NCI-H2227 (cell line): Measurements from ENCODE around the gene STAP2.

ENCODE experiments used
- DNase-seq: peaks from one replicate; lab custom pipeline; 2025; ENCODE audit not compliant: unreplicated experiment; lab: John Stamatoyannopoulos, UW

The STAP2 gene

GRCh38 chr19:4370418-4371041 lies 31.9 kb upstream of the STAP2 start:
- no peak for DNase-seq

- no peak for DNase-seq
These were observed 31.2 kb upstream of the STAP2 start for GRCh38 chr19:4369888-4370260.

GRCh38 chr19:4369109-4369887 lies 30.7 kb upstream of the STAP2 start:
- DNase-seq = peak; percentile 23

- DNase-seq = no peak
These were observed 29.6 kb upstream of the STAP2 start for GRCh38 chr19:4368128-4368820.

GRCh38 chr19:4367781-4368127 lies 29.1 kb upstream of the STAP2 start:
- DNase-seq = no peak

- DNase-seq = no peak
These were observed 28.7 kb upstream of the STAP2 start for GRCh38 chr19:4367336-4367723.

- no peak for DNase-seq
These were observed 28.2 kb upstream of the STAP2 start for GRCh38 chr19:4366666-4367335.

GRCh38 chr19:4365791-4366665 lies 27.4 kb upstream of the STAP2 start:
- DNase-seq = no peak

- DNase-seq = no peak
These were observed 26.7 kb upstream of the STAP2 start for GRCh38 chr19:4365341-4365740.

GRCh38 chr19:4363571-4364304 lies 25.1 kb upstream of the STAP2 start:
- no peak for DNase-seq

GRCh38 chr19:4362831-4363545 lies 24.4 kb upstream of the STAP2 start:
- no peak for DNase-seq

GRCh38 chr19:4362101-4362828 lies 23.6 kb upstream of the STAP2 start:
- no peak for DNase-seq

GRCh38 chr19:4361152-4362046 lies 22.8 kb upstream of the STAP2 start:
- DNase-seq = no peak

GRCh38 chr19:4360641-4361151 lies 22.1 kb upstream of the STAP2 start:
- DNase-seq = no peak

- DNase-seq = no peak
These were observed 21.5 kb upstream of the STAP2 start for GRCh38 chr19:4360081-4360569.

- DNase-seq = no peak
These were observed 21.0 kb upstream of the STAP2 start for GRCh38 chr19:4359627-4360000.
